Keratinocyte (primary cell): ENCODE measurements around the gene CTNNBL1. TPM values are rescaled to one million over a fixed set of nuclear protein-coding genes. Genes with fewer than 3 reads are reported as not detected.

Experiments used
- DNase-seq: peaks from one replicate; pipeline ENCODE4 v3.0.0-alpha.2; 2011; ENCODE audit warnings: low read depth, missing footprints, low spot score
- FAIRE-seq: peaks from 2 replicates; lab custom pipeline; 2011; peaks lifted over from hg19 to GRCh38; lab: Jason Lieb, UNC
- H2AFZ ChIP-seq: 2 replicates; pipeline ENCODE4 v1.6.0; 2012; ENCODE audit warnings: low read length, control low read depth, inconsistent platforms; ENCODE audit not compliant: control insufficient read depth
- H3K27ac ChIP-seq: 2 replicates; pipeline ENCODE4 v1.5.1; 2011; ENCODE audit warnings: low read length; ENCODE audit not compliant: control insufficient read depth, insufficient read depth
- H3K27me3 ChIP-seq: 3 replicates; pipeline ENCODE4 v1.6.0; 2011; ENCODE audit warnings: low read length; ENCODE audit not compliant: control insufficient read depth, insufficient read depth; ENCODE audit errors: extremely low read depth
- H3K36me3 ChIP-seq, 2 experiments: 2 replicates in 1 of 2; 3 replicates in 1 of 2; pipeline ENCODE4 v1.5.1; 2011; ENCODE audit warnings: low read length in 2 of 2, mild to moderate bottlenecking in 1 of 2; ENCODE audit not compliant: control insufficient read depth in 2 of 2, insufficient read depth in 2 of 2; ENCODE audit errors: extremely low read depth in 1 of 2
- H3K4me1 ChIP-seq: 3 replicates; pipeline ENCODE4 v1.5.1; 2011; ENCODE audit warnings: low read length; ENCODE audit not compliant: control insufficient read depth, insufficient read depth; ENCODE audit errors: extremely low read depth
- H3K4me2 ChIP-seq: 3 replicates; pipeline ENCODE4 v1.6.0; 2011; ENCODE audit warnings: low read depth, low read length; ENCODE audit not compliant: control insufficient read depth, insufficient read depth; ENCODE audit errors: extremely low read depth
- H3K4me3 ChIP-seq, 3 experiments: fragments of 200-600 bp in 1 of 3; sonication (generic) in 1 of 3; 2 replicates in 2 of 3; 3 replicates in 1 of 3; pipeline ENCODE4 v1.5.1; 2011 to 2016; ENCODE audit warnings: low read length in 3 of 3, mild to moderate bottlenecking in 3 of 3, control low read depth in 2 of 3, inconsistent platforms in 1 of 3, low read depth in 1 of 3, mixed read lengths in 1 of 3, mixed run types in 1 of 3, moderate library complexity in 1 of 3; ENCODE audit not compliant: control insufficient read depth in 2 of 3, insufficient read depth in 2 of 3; ENCODE audit errors: extremely low read depth in 1 of 3
- H3K79me2 ChIP-seq: 2 replicates; pipeline ENCODE4 v1.6.0; 2012; ENCODE audit warnings: low read length; ENCODE audit not compliant: control insufficient read depth, insufficient read depth
- H3K9ac ChIP-seq: 3 replicates; pipeline ENCODE4 v1.6.0; 2011; ENCODE audit warnings: low read length; ENCODE audit not compliant: control insufficient read depth, insufficient read depth; ENCODE audit errors: extremely low read depth
- H3K9me1 ChIP-seq: 3 replicates; pipeline ENCODE4 v1.6.0; 2011; ENCODE audit warnings: low read length; ENCODE audit not compliant: control insufficient read depth, insufficient read depth; ENCODE audit errors: extremely low read depth
- H3K9me3 ChIP-seq: 2 replicates; pipeline ENCODE4 v1.5.1; 2012; ENCODE audit warnings: low read depth, low read length; ENCODE audit not compliant: control insufficient read depth
- H4K20me1 ChIP-seq: 3 replicates; pipeline ENCODE4 v1.6.0; 2011; ENCODE audit warnings: low read length; ENCODE audit not compliant: control insufficient read depth, insufficient read depth; ENCODE audit errors: extremely low read depth
- CTCF ChIP-seq, 3 experiments: IDR thresholded peaks in 1 of 3; conservative IDR thresholded peaks in 1 of 3; optimal IDR thresholded peaks in 1 of 3; 2 replicates in 2 of 3; 3 replicates in 1 of 3; pipeline versions ENCODE3 to v1.5.1; 2011; ENCODE audit warnings: low read length in 3 of 3, mild to moderate bottlenecking in 3 of 3, moderate library complexity in 2 of 3, control low read depth in 1 of 3, inconsistent platforms in 1 of 3; ENCODE audit not compliant: insufficient read depth in 2 of 3; ENCODE audit errors: extremely low read depth in 1 of 3
- EZH2 ChIP-seq: IDR thresholded peaks from one replicate; pipeline ENCODE4 v1.6.1; 2012; ENCODE audit warnings: inconsistent platforms, mild to moderate bottlenecking, low read length, moderate library complexity
- dilution Hi-C: fragments of 300-500 bp; cut with MboI; formaldehyde crosslinking; loops from one replicate; pipeline ENCODE4 v1.7.0; 2020; ENCODE audit warnings: low sequenced_read_pairs; ENCODE audit not compliant: extremely low pct_ligation_motif_present
- polyA plus RNA-seq, 5 experiments: library from polyadenylated mRNA; depleted of rRNA in 3 of 5; stranded (reverse) in 3 of 5; stranded (forward) in 1 of 5; unstranded in 1 of 5; fragments of >200 nt; gene quantifications; 1 replicate in 1 of 5; 2 replicates in 3 of 5; 3 replicates in 1 of 5; pipeline versions ENCODE4 v1.2.1 to v1.2.3, GENCODE V29; 2011 to 2012; ENCODE audit warnings: missing spikeins in 2 of 5, low read depth in 1 of 5, low replicate concordance in 1 of 5

The CTNNBL1 gene
- polyA plus RNA-seq, 1 donor (not counting 4 experiments of a cell fraction or from before 2014, with no cell fraction given) = 37.0 TPM

GRCh38 chr20:37896932-37897548 is 203.2 kb downstream of the CTNNBL1 start:
- H3K36me3 ChIP-seq = no peaks in the 10 kb centered on the region
- no peaks in the 10 kb centered on the region for H4K20me1 ChIP-seq
- no peaks in the 10 kb centered on the region for H3K79me2 ChIP-seq
- peaks cover 2% of the 10 kb centered on the region for H3K27me3 ChIP-seq
- H3K27ac ChIP-seq = no peak overlapping the region
- peaks cover 26% of the 10 kb centered on the region for H3K4me1 ChIP-seq
- FAIRE-seq (no peak), DNase-seq (no peak)
- no peak overlapping the region for H2AFZ ChIP-seq
- H3K4me2 ChIP-seq = no peak overlapping the region
- TF ChIP-seq CTCF (optimal IDR thresholded peaks at IDR 0.05 in 1 of 3, IDR thresholded peaks at IDR 0.05 in 1 of 3, conservative IDR thresholded peaks at IDR 0.05 in 1 of 3; ENCODE audit: extremely low read depth in 1 of 3, insufficient read depth in 2 of 3, low read length in 3 of 3) (peak in 1 of 3 experiments; percentile 17), EZH2 (no peak)
- dilution Hi-C loops = no loop called here
- no peaks in the 10 kb centered on the region for H3K9me3 ChIP-seq
- no peak overlapping the region for H3K9ac ChIP-seq
- no peaks in the 10 kb centered on the region for H3K9me1 ChIP-seq
- no peak overlapping the region for H3K4me3 ChIP-seq

- Histone ChIP-seq H3K36me3 (no peaks in the 10 kb centered on the region), H3K9me3 (no peaks in the 10 kb centered on the region), H3K4me1 (peaks cover 26% of the 10 kb centered on the region), H3K9ac (peak overlapping the region; percentile 37), H2AFZ (peak overlapping the region; percentile 47), H3K4me3 (peak overlapping the region in 2 of 3 experiments; percentile 11 to 22), H3K9me1 (no peaks in the 10 kb centered on the region), H3K27me3 (peaks cover 14% of the 10 kb centered on the region), H4K20me1 (no peaks in the 10 kb centered on the region), H3K4me2 (peak overlapping the region; percentile 58), H3K79me2 (no peaks in the 10 kb centered on the region), H3K27ac (peak overlapping the region; percentile 1)
- DNase-seq = no peak
- FAIRE-seq = peak; percentile 29
- dilution Hi-C loops = no loop called here
- TF ChIP-seq CTCF (optimal IDR thresholded peaks at IDR 0.05 in 1 of 3, IDR thresholded peaks at IDR 0.05 in 1 of 3, conservative IDR thresholded peaks at IDR 0.05 in 1 of 3; ENCODE audit: extremely low read depth in 1 of 3, insufficient read depth in 2 of 3, low read length in 3 of 3) (no peak), EZH2 (no peak)
These were observed 204.6 kb downstream of the CTNNBL1 start for GRCh38 chr20:37898233-37899104.
